ENCODE measurements around the gene RBMS1.

The RBMS1 gene

DNA sequence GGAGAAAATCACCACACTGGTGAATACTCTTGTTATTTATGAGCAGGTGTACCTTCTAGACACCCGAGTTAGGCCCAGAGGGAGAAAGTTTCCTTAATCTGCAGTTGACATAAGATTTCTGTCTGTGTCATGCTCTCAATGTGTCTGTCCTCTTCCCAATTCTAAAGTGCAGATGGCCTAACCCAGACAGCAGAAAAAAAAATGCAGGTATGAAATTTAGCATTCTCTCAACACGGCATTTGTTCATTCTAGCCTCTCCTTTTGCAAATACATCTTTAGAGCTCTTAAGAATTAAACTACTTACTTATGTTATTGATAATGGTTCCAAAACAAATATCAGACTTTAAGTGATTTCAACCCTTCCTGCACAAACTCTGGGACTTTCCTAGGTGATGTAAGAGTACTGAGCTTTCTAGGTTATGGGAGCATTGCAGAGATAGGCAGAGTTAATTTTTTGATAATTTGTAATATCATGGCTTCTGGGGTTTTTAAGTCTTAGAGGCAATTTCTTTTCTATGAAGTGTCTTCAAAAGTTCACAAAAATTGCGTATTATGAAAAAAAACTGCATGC lies 260.6 kb downstream of the RBMS1 start:
- no peak overlapping the region for H3K27ac ChIP-seq
- TF ChIP-seq, protein P1, sequence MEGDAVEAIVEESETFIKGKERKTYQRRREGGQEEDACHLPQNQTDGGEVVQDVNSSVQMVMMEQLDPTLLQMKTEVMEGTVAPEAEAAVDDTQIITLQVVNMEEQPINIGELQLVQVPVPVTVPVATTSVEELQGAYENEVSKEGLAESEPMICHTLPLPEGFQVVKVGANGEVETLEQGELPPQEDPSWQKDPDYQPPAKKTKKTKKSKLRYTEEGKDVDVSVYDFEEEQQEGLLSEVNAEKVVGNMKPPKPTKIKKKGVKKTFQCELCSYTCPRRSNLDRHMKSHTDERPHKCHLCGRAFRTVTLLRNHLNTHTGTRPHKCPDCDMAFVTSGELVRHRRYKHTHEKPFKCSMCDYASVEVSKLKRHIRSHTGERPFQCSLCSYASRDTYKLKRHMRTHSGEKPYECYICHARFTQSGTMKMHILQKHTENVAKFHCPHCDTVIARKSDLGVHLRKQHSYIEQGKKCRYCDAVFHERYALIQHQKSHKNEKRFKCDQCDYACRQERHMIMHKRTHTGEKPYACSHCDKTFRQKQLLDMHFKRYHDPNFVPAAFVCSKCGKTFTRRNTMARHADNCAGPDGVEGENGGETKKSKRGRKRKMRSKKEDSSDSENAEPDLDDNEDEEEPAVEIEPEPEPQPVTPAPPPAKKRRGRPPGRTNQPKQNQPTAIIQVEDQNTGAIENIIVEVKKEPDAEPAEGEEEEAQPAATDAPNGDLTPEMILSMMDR (conservative IDR thresholded peaks at IDR 0.05; ENCODE audit: low read depth): no peak
- ChIA-PET POLR2A (ENCODE audit: low non-redundant PET) (no interaction called here), CTCF (interaction anchor here (0.6 to 0.7 kb wide), 3 partner anchors 20 to 798 kb away, joined by 3 read pairs; no protein-coding TSS in a partner anchor)
- DNase-seq (ENCODE audit: low spot score): no peak

DNA sequence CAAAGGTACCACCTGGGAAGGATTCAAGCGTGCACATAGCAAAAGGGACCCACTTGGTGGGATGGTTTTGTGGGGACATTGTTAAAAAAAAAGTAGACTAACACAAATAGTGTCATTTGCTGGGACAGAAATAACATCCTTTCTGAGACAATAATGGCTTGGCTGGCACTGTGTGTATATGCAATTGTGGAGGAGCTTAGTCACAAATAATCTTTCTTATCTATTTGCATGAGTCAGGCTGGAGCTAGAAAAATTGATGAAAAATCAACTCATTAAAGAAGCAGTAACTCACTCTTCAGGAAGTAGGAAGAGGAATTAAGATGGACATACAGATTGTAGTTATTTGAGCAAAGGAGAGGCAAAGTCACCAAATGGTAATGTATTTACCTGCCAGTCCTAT lies 264.0 kb downstream of the RBMS1 start:
- TF ChIP-seq, protein P1 (conservative IDR thresholded peaks at IDR 0.05; ENCODE audit: low read depth): no peak
- ChIA-PET POLR2A (ENCODE audit: low non-redundant PET) (no interaction called here), CTCF (interaction anchor here (0.6 kb wide), 1 partner anchor 31 kb away, joined by 8 read pairs; no protein-coding TSS in a partner anchor)
- no peak overlapping the region for H3K27ac ChIP-seq
- no peak for DNase-seq (ENCODE audit: low spot score)

DNA sequence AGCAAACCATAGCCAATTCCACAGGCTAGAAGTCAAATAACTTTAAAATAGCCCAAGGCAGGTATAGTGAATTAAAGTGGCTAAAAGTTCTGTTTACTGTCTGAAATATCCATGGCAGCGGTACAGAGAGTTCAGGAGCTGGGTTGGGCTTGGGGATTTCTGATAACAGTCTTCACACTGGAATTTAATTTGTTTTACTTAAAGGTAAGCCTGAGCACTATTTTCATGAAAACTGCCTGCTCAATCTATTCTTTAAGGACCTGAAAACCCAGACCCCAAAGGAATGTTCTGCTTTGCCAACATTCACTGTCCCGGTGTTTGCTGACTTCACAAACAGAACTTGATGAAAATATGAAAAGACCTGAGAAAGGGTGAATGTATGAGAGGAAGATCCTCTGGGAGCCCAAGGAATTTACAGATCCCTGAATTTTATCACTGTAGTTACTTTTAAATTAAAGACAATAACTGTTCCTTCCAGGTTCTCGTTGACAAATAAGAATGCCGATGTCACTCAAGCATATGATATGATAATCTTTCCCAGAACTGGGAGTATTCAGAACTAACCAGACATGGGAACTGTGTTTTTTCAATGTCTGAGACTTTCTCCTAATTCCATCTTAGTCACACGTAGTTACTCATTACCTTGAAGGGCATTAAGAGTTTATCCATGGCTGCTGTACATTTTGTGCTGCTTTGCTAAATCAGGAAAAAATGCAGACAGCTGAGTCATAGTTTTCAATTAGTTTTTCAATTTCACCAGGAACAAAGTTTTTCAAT lies 265.3 kb downstream of the RBMS1 start:
- ChIA-PET CTCF (interaction anchor here (0.8 kb wide), 1 partner anchor 15 kb away, joined by 3 read pairs; no protein-coding TSS in a partner anchor), POLR2A (ENCODE audit: low non-redundant PET) (no interaction called here)
- TF ChIP-seq, protein P1 (conservative IDR thresholded peaks at IDR 0.05; ENCODE audit: low read depth): no peak
- peak; percentile 77 for DNase-seq (ENCODE audit: low spot score)
- peak overlapping the region; percentile 91 for H3K27ac ChIP-seq

DNA sequence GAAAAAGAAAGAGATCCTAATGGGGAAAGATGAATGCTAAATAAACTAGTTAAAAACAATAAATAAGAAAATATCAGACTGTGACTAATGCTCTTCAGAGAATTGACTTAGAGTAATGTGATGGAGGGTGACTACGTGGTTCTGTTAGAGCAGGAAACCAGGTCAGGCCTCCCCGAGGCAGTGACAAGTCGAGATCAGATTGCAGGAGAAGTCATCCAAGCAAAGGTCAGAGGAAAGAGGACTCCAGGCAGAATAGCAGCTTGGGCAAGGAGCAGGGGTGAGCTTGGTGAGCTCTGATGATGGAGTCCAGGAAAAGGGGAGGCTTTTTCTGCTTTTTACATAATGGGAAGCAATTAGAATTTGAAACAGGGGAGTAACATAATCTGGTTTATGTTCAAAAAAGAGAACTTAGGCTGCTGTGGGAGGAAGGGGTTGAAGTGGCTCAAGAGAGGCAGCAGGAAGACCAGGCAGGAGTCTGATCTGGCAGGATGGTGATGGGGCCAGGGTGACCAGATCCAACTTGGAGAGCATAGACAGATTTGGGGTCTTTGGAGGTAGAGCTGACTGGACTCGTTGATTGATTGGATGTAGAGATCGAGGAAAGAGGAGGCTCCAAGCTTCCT lies 266.2 kb downstream of the RBMS1 start:
- H3K27ac ChIP-seq: peak overlapping the region; percentile 91
- CTCF ChIA-PET: interaction anchor here (0.6 kb wide), 1 partner anchor 11 kb away, joined by 3 read pairs; no protein-coding TSS in a partner anchor
- POLR2A ChIA-PET (ENCODE audit: low non-redundant PET): no interaction called here
- no peak for DNase-seq (ENCODE audit: low spot score)
- TF ChIP-seq, protein P1 (conservative IDR thresholded peaks at IDR 0.05; ENCODE audit: low read depth): no peak

DNA sequence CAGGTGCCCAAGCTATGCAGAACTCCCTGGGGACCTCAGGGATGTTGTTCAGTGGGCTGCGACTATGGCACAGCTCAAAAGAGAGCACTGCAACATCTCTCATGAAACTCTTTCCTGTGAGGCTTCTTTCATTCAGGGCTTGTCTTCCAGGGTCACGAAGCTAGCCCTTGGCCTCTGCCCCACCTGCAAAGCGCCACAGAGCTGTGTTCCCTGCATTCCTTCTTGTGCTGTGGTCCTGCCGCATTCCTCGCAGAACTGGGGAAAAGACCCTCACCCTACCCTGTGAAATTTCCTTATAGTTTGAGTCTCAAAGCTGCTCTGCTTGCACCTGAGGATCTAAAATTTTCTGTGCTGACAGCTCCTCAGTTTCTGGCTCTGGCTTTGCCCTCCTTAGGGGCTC lies 267.2 kb downstream of the RBMS1 start:
- TF ChIP-seq, protein P1 (conservative IDR thresholded peaks at IDR 0.05; ENCODE audit: low read depth): no peak
- ChIA-PET POLR2A (ENCODE audit: low non-redundant PET) (no interaction called here), CTCF (no interaction called here)
- peak overlapping the region; percentile 71 for H3K27ac ChIP-seq
- no peak for DNase-seq (ENCODE audit: low spot score)

DNA sequence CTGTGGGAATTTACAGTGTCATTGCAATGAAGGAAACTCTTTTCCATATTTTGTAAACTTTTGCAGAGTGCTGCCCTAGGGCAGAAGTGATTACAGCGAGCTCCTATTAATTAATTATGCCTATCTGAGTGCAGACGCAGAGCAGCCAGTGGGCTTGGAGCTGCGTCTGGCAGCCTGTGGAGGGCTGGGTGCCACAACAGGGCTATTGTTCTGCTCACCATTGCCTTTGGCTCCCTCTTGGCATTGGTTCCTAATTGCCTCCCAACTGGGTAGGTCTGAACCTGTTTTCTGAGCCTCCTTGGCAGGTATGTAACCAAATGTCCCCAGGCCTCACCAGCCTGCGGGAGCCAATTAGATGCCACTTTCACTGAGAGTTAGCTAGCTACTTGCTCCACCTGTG lies 267.9 kb downstream of the RBMS1 start:
- ChIA-PET POLR2A (ENCODE audit: low non-redundant PET) (no interaction called here), CTCF (no interaction called here)
- TF ChIP-seq, protein P1 (conservative IDR thresholded peaks at IDR 0.05; ENCODE audit: low read depth): no peak
- DNase-seq (ENCODE audit: low spot score): no peak
- peak overlapping the region; percentile 71 for H3K27ac ChIP-seq

Data from RWPE1 (cell line).